Measurements from ENCODE around the gene NPDC1. TPM values are rescaled to one million over a fixed set of nuclear protein-coding genes. Genes with fewer than 3 reads are reported as not detected.

The NPDC1 gene
- polyA plus RNA-seq, 2 of the 4 experiments (the other 2 are of a cell fraction), result 12.7 to 40.6 TPM

GRCh38 chr9:137049544-137050449 is 3.8 kb upstream of the NPDC1 start:
- DNase-seq (ENCODE audit: low read depth in 1 of 2, low spot score in 1 of 2) (peak; percentile 70 to 73), FAIRE-seq (no peak), ATAC-seq (peak; percentile 17 to 68; a peak in 3 of 6 replicates)
- Histone ChIP-seq H3K4me1 (peaks cover 22% of the 10 kb centered on the region), H3K4me2 (no peak overlapping the region), H3K4me3 (no peak overlapping the region), H3K27ac (no peak overlapping the region), H3K9me3 (no peaks in the 10 kb centered on the region)
- CTCF ChIA-PET, result interaction anchor here (0.6 to 15.7 kb wide), 22 partner anchors 10 to 235 kb away, joined by 3 to 656 read pairs (median 4); partner anchors contain the start of genes DPP7, FUT7, MAN1B1 and PAXX
- 37% methylated on average over 28 of the region's 38 CpGs for WGBS (ENCODE audit: missing lambda C conversion rate)
- POLR2A ChIA-PET, result interaction anchor here (1.0 to 1.3 kb wide), 2 partner anchors 18 to 37 kb away, joined by 3 to 5 read pairs; partner anchors contain the start of gene MAN1B1
- peak; percentile 41 to 63; a peak in 4 of 5 replicates for TF ChIP-seq RAD21 (conservative IDR thresholded peaks at IDR 0.05 in 1 of 2, IDR thresholded peaks at IDR 0.05 in 1 of 2)
- peak; percentile 49 for TF ChIP-seq CTCF (IDR thresholded peaks at IDR 0.05)
- no peak for TF ChIP-seq ZSCAN20 (CRISPR knock-in tag; IDR thresholded peaks at IDR 0.05)
- no peak for TF ChIP-seq EHF (CRISPR knock-in tag; IDR thresholded peaks at IDR 0.05)
- peak; percentile 28; the same call in 1 of the 3 replicates for TF ChIP-seq SMC3 (IDR thresholded peaks at IDR 0.05)
- no peak for TF ChIP-seq CBX8 (IDR thresholded peaks at IDR 0.05)
- TF ChIP-seq RCOR1 (IDR thresholded peaks at IDR 0.05; ENCODE audit: low read depth, low read length), result no peak
- no peak for TF ChIP-seq ELK1 (IDR thresholded peaks at IDR 0.05; ENCODE audit: low read depth, low read length)
- TF ChIP-seq HOXB5 (CRISPR knock-in tag; IDR thresholded peaks at IDR 0.05), result no peak
- TF ChIP-seq CHD2 (IDR thresholded peaks at IDR 0.05; ENCODE audit: low read length, partially characterized antibody), result no peak

- WGBS (ENCODE audit: missing lambda C conversion rate), result 85% methylated on average over 23 of the region's 72 CpGs
- POLR2A ChIA-PET, result interaction anchor here (0.6 to 1.3 kb wide), 3 partner anchors 11 to 38 kb away, joined by 3 to 5 read pairs (median 5); partner anchors contain the start of gene MAN1B1
- CTCF ChIA-PET, result interaction anchor here (0.7 to 15.7 kb wide), 24 partner anchors 9 to 234 kb away, joined by 3 to 656 read pairs (median 6); partner anchors contain the start of genes DPP7, FUT7, MAN1B1 and PAXX
- FAIRE-seq (no peak), ATAC-seq (no peak), DNase-seq (ENCODE audit: low read depth in 1 of 2, low spot score in 1 of 2) (no peak)
- Histone ChIP-seq H3K4me1 (peaks cover 23% of the 10 kb centered on the region), H3K9me3 (no peaks in the 10 kb centered on the region), H3K4me2 (no peak overlapping the region), H3K4me3 (no peak overlapping the region), H3K27ac (no peak overlapping the region)
- TF ChIP-seq ATOH8 (CRISPR knock-in tag; IDR thresholded peaks at IDR 0.05; ENCODE audit: low read depth) (no peak), ZNF302 (CRISPR knock-in tag; IDR thresholded peaks at IDR 0.05) (no peak), RAD21 (conservative IDR thresholded peaks at IDR 0.05 in 1 of 2, IDR thresholded peaks at IDR 0.05 in 1 of 2) (no peak), CHD2 (IDR thresholded peaks at IDR 0.05; ENCODE audit: low read length, partially characterized antibody) (no peak)
These were observed 2.9 kb upstream of the NPDC1 start for GRCh38 chr9:137048655-137049543.
